ENCODE results near the gene PDSS2. TPM values are rescaled to one million over a fixed set of nuclear protein-coding genes. Genes with fewer than 3 reads are reported as not detected.
A peak's percentile ranks its signal among the peaks of the same experiment; 100 is the strongest.

Gene PDSS2
- total RNA-seq, 1 donor from 2014 or later, result 13.4 TPM

DNA sequence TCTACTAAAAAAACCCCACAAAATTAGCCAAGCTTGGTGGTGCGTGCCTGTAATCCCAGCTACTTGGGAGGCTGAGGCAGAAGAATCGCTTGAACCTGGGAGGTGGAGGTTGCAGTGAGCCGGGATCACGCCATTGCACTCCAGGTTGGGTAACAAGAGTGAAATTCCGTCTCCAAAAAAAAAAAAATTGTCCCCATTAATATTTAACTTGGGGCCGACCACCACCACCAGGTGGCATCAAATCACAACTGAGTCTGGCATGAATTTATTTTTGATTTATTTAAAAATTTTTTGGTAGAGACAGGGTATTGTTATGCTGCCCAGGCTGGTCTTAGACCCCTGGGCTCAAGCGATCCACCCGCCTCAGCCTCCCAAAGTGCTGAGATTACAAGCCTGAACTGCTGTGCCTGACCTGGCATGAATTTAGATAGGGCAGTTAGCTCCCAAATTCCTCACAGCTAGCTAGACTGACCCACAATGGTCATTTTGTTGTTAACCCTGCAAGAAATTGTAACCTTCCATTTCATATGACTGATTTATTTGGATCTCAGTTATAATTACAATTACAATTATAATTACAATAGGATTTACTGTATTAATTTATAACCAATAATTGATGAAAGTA, 326.9 kb downstream of the PDSS2 start:
- DNase-seq (ENCODE audit: low read depth), result no peak
- Histone ChIP-seq H3K27me3 (ENCODE audit: control insufficient read depth, insufficient read depth, low read length) (no peaks in the 10 kb centered on the region), H3K36me3 (ENCODE audit: control insufficient read depth, insufficient read depth, low read length) (no peaks in the 10 kb centered on the region), H3K4me3 (ENCODE audit: low read depth, low read length) (no peak overlapping the region)
- TF ChIP-seq, protein P1, sequence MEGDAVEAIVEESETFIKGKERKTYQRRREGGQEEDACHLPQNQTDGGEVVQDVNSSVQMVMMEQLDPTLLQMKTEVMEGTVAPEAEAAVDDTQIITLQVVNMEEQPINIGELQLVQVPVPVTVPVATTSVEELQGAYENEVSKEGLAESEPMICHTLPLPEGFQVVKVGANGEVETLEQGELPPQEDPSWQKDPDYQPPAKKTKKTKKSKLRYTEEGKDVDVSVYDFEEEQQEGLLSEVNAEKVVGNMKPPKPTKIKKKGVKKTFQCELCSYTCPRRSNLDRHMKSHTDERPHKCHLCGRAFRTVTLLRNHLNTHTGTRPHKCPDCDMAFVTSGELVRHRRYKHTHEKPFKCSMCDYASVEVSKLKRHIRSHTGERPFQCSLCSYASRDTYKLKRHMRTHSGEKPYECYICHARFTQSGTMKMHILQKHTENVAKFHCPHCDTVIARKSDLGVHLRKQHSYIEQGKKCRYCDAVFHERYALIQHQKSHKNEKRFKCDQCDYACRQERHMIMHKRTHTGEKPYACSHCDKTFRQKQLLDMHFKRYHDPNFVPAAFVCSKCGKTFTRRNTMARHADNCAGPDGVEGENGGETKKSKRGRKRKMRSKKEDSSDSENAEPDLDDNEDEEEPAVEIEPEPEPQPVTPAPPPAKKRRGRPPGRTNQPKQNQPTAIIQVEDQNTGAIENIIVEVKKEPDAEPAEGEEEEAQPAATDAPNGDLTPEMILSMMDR (IDR thresholded peaks at IDR 0.05; ENCODE audit: insufficient read depth, low read length, poor library complexity, severe bottlenecking), result peak; percentile 42

DNA sequence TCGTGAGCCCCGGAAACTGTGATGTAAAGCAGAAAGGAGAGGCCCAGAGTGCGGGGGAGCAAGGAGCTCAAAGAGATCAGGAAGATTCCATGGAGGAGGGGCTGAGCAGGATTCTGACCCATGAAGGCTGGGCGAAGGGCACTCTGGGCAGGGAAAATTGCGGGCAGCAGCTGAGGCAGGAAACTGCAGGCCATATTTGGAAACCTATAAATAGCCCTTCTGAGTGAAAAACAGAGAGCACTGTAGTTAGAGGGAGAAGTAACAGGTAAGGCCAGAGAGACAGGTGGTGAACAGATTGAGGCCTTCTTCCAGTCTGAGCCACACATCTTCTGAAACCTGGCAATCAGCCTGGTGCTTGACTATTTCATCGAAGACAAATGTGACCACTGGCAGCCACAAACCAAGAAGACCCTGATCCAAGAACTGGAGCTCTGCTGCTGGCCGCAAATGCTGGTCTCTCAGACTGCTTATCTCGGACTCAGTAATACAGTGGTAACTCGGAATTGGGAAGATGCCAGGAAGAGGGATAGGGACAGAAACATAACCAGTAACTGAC, 329.9 kb downstream of the PDSS2 start:
- TF ChIP-seq, protein P1 (IDR thresholded peaks at IDR 0.05; ENCODE audit: insufficient read depth, low read length, poor library complexity, severe bottlenecking), result no peak
- no peaks in the 10 kb centered on the region for H3K27me3 ChIP-seq (ENCODE audit: control insufficient read depth, insufficient read depth, low read length)
- no peak overlapping the region for H3K4me3 ChIP-seq (ENCODE audit: low read depth, low read length)
- H3K36me3 ChIP-seq (ENCODE audit: control insufficient read depth, insufficient read depth, low read length), result no peaks in the 10 kb centered on the region
- DNase-seq (ENCODE audit: low read depth), result no peak

DNA sequence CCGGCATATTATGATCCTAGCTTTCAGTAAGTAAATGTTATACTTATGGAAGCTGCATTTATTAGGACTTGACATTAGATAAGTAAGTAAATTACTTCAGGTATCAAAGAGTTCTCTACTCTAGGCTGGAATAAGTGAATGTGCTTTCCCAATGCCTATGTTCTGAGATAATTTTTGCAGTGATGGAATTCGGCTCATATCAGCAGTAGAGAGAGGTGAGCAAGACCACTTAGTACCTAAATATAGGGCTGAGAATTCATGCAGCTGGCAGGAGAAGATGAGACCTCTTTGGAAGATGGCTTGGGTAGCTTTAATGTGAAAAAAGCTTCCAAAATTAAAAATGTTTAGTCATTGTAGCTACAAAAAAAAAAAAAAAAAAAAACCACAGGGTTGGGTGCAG, 330.8 kb downstream of the PDSS2 start:
- DNase-seq (ENCODE audit: low read depth), result no peak
- H3K27me3 ChIP-seq (ENCODE audit: control insufficient read depth, insufficient read depth, low read length), result no peaks in the 10 kb centered on the region
- TF ChIP-seq, protein P1 (IDR thresholded peaks at IDR 0.05; ENCODE audit: insufficient read depth, low read length, poor library complexity, severe bottlenecking), result no peak
- no peak overlapping the region for H3K4me3 ChIP-seq (ENCODE audit: low read depth, low read length)
- H3K36me3 ChIP-seq (ENCODE audit: control insufficient read depth, insufficient read depth, low read length), result no peaks in the 10 kb centered on the region

DNA sequence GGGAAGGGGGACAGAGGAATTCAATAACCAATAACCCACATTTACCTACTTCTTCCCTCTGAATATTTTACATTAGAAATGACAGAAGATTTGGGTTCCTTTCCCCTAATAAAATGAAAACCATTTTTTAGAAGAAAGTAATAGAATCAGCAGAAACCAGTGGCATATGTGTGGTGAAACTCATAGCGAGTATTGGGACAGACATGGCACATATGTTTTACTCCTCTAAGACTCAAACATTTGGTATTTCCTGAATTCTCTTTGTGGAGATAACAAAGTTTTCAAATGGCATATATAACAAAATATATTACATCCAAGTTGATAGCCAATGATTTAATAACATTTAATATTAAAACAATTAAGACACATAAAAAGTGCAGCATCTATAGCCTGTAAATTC, 331.2 kb downstream of the PDSS2 start:
- Histone ChIP-seq H3K27me3 (ENCODE audit: control insufficient read depth, insufficient read depth, low read length) (no peaks in the 10 kb centered on the region), H3K4me3 (ENCODE audit: low read depth, low read length) (no peak overlapping the region), H3K36me3 (ENCODE audit: control insufficient read depth, insufficient read depth, low read length) (no peaks in the 10 kb centered on the region)
- no peak for DNase-seq (ENCODE audit: low read depth)
- TF ChIP-seq, protein P1 (IDR thresholded peaks at IDR 0.05; ENCODE audit: insufficient read depth, low read length, poor library complexity, severe bottlenecking), result no peak

DNA sequence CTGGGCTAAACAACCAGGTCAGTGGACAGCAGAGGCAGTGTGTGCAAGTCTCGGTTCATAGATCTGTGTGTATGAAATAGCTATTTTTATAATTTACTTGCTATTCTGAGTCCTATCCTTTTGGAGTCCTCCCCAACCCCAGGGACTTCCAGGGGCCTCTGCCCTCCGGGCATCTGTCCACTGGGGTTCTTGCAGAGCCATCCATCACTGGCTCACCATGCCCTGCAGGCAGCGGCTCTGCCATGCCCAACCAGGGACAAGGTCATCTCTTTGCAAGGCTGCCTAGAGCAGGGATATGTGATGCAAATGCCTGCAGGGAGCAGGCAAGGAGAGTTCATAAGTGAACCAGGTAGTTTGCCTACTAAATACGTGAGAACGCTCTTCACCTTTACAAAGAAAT, 333.6 kb downstream of the PDSS2 start:
- no peak for DNase-seq (ENCODE audit: low read depth)
- H3K36me3 ChIP-seq (ENCODE audit: control insufficient read depth, insufficient read depth, low read length), result no peaks in the 10 kb centered on the region
- H3K4me3 ChIP-seq (ENCODE audit: low read depth, low read length), result no peak overlapping the region
- TF ChIP-seq, protein P1 (IDR thresholded peaks at IDR 0.05; ENCODE audit: insufficient read depth, low read length, poor library complexity, severe bottlenecking), result no peak
- no peaks in the 10 kb centered on the region for H3K27me3 ChIP-seq (ENCODE audit: control insufficient read depth, insufficient read depth, low read length)

DNA sequence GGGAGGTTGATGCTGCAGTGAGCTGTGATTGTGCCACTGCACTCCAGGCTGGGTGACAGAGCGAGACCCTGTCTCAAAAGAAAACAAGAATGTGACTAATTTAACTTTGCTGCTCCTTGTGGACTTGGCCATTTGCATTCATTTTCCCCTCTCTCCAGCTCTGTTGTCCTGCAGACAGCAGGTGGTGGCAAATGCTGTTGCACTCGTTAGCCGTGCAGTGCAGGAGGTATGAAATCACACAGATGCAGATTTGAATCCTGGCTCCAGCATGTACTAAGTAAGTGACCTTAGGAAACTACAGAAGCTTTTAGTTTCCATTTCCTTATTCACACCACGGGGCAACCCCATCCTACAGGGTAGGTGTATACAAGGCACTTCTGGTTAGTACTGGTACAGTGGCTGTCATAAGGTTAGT, 334.4 kb downstream of the PDSS2 start:
- DNase-seq (ENCODE audit: low read depth), result no peak
- Histone ChIP-seq H3K4me3 (ENCODE audit: low read depth, low read length) (no peak overlapping the region), H3K36me3 (ENCODE audit: control insufficient read depth, insufficient read depth, low read length) (no peaks in the 10 kb centered on the region), H3K27me3 (ENCODE audit: control insufficient read depth, insufficient read depth, low read length) (no peaks in the 10 kb centered on the region)
- TF ChIP-seq, protein P1 (IDR thresholded peaks at IDR 0.05; ENCODE audit: insufficient read depth, low read length, poor library complexity, severe bottlenecking), result no peak
